Dermis blood vessel endothelial cell (primary cell): ENCODE measurements around the gene HDHD5. TPM values are rescaled to one million over a fixed set of nuclear protein-coding genes. Genes with fewer than 3 reads are reported as not detected.

ENCODE experiments used
- DNase-seq: peaks from one replicate; pipeline ENCODE4 v3.0.0; 2010
- total RNA-seq: library from RNA; depleted of rRNA; stranded (reverse); fragments of >200 nt; gene quantifications from 2 replicates; pipeline ENCODE4 v1.2.3, GENCODE V29; 2014

The HDHD5 gene
- total RNA-seq = 39.2 and 40.2 TPM in 2 replicates

DNA sequence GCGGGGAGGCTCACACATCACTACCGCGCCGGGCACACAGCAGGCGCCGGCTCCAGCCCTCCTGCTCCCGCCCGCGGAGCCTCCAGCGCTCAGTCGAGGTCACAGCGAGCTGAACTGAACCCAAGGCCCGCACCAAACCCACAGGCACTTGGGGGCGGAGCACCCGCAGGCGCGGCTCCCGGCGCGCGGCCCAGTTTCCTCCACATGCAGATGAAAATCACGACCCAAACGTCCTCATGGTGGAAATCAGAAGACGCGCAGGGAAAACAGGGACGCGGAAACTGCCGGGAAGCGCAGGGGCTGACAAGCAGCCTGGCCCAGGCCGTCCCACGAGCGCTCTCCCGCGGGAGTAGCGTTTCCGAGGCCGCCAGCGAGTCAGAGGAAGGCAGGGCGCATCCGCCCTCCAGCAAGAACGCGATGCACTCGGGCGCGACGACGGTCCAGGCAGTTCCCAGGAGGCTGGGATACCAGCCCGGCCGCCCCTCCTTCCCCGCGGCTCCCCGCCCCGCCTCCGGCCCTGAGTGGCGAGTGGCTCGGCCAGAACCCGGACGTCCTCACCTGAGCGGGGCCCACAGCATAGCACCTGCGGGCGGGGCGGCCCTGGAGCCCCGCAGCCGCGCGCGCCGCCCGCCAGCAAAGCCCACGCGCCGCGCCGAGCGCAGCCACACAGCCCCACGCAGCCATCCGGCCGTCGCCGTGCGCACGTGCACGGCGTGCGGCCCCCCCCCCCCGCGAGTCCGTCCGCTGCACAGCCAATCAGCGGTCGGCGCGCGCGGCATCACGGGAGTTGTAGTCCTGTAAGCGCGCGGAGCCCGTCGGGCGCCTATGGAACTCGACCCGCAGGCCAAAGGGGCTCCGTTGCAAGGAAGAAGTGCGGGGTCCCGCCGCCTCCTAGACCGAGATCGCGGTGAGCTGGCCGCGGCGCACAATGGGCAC is at the start of gene HDHD5:
HDHD5 (minus strand) TSS at position 710 of the 936 bp plus-strand sequence; CDS start at position 684, 26 bp downstream.
- peak; percentile 92 for DNase-seq

DNA sequence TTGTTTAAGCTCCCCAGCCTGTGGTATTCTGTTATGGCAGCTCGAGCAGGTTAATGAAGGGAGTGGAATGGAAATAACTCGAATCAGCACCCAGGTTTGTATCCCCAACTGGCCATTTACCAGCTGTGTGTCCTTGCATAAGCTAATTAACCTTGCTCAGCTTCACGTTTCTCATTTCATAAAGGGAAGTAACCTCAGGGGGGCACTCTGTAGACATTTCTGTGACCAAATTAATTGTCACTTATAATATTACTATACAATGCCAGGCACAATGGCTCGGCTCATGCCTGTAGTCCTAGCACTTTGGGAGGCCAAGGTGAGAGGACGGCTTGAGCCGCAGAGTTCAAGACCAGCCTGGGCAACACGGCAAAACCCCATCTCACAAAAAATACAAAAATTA is 46.4 kb upstream of the HDHD5 start:
- peak; percentile 10 for DNase-seq

DNA sequence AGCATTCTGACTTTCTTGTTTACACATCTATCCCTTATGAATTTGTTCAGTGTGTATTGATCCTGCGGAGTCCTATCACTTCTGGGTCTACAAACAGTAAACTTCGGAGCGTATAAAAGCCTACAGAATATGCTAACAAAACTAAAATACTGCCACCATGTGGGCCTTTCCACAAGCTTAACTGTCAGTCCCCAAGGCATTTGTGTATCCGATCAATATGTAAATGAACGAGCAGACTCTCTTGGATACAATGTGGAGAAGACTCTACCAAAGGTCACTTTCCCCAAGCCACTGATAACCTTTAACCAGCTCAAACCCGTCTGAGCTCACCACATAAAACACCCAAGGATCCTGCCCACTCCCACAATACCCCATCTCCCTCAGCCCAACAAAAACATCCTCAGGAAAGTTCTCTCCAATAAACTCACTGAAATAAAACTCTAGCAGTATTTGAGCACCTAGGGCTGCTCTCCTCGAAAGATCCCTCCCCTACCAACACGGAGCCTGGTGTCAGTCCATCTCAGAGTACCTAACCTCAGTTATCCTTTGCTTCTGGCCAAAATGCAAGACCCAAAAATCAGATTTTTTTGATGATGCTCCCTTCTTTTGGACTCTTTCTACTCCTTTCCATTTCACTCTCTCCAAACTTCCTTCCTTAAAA is 42.3 kb upstream of the HDHD5 start:
- DNase-seq = peak; percentile 50

DNA sequence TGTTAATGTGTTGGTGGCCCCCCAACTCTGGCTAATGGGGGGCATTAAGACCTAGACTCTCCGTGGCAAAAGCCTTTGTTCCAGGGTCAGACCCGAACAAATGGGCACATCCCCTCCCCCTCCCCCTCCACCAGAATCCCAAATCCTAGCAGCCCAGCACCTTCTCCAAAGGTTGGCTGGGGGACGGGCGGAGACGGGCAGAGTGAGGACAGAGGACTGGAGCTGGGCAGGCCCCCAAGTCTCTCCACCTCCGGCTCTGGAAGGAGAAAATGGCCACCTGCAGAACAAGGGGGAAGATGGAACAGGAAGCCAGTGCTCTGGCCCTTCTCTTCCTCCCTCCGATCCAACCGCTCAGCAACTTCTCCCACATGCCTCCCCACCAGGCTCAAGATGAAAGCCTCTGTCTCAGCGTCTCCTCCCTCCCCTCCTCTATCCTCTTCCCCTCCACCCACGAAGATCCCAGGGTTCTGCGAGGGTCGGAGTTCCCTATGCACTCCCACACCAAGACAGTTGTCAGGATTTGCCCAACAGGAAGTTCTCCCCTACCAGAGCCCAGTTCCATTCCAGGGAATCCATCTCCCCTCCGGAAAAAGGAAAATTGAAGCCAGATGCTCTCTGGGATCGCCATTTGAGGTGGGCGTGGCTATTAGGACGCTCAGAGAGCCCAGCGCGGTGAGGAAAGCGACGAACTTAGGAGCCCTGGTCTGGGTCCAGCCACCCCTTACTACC is 40.1 kb upstream of the HDHD5 start:
- peak; percentile 58 for DNase-seq

DNA sequence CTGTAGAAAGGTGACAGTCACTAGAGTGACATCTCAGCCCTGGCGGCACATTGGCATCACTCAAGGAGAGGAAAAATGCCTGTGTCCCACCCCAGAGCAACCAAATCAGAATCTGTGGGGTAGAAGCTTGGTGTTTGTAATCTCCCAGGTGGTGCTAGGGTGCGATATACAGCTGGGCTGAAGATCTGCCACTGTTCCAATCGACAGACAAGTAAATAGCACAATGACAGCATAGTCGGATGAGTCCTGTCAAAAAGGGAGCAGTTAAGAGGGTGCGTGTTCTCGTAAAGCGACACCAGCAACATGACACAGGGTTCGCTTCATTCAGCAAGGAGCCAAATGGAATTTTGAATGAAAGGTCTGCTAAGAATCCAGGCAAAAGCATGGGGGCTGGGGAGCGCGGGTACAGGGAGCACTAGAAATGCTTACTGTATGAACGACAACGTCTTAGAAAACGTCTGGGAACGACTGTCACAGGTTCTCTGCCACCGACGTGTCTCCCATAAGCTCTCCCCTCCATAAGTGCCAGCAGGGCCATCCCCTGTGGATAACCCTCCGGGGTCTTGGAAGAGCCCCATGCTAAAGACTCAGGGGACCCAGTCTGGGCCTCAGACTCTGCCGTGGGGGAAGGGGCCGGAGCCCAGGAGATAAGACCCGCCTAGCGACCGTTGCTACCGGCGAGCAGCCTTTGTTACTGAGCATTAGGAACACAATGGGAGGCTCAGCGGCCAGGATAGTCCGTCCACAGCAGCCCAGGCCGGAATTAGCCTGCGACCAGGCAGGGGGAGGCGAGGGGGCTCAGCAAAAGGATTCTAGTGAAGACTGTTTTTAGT is 39.3 kb upstream of the HDHD5 start:
- DNase-seq = peak; percentile 66

DNA sequence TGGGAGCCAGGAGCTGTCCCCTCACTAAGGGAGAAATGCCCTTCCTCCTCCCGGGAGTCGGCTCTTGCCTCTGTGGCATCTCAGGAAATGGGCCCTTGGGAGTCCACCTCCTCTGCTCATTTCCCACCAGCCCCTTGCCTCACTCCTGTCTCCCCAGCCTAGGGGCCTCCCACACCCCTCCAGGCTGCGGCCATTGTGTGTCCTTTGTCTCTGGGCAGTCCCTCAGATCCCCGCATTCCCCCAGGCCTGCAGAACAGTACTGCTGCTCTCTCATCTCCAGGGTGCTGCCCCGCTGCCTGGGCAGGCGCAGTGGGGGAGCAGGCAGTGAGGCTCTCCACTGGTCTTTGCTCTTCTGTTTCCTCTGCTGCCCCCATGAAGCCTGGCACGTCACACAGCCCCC is 35.1 kb upstream of the HDHD5 start:
- no peak for DNase-seq

DNA sequence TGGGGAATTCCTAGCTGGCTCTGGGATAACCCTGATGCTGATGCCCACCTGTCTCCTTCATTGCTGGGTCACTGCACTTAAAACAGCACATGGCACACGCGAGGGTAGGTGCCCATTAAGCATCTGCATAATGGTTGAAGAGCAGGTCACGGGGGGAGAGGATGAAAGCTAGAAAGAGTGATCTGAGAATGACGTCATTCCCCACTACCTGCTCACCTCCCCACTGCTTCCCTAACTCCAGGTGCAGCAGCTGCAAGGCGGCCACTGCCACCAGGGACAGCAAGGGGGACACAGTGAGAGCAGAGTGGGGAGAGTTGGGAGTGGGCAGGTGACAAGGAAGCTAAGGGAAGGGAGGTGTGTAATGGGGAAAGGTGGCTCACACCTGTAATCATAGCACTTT is 33.1 kb upstream of the HDHD5 start:
- no peak for DNase-seq

DNA sequence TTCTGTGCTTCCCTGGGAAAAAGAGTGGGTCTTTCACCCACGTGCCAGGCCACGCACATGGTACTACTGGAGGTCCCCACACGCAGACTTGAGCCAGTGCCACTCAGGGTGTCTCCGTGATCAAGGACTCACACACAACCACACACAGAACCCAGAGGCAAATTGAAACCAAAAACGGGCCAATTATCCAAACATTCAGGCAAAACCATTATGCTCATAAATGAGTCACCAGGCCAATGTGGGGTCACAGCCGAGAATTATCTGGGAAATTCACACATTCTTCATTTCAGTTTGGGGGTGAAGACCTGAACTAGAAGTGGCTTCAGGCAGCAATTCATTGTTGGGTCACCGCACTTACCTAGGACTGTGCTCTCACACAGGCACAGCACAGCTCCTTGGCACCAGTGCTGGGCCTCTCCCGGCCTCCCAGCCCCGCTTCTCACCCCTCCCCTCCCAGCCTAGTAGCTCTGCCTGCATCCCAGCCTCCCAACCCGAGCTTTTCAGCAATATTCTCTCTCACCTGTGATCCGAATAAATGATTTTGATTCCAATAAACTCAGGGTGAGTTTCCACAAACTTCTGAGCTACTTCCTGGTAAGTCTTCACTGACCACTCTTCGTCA is 32.2 kb upstream of the HDHD5 start:
- DNase-seq = peak; percentile 28

DNA sequence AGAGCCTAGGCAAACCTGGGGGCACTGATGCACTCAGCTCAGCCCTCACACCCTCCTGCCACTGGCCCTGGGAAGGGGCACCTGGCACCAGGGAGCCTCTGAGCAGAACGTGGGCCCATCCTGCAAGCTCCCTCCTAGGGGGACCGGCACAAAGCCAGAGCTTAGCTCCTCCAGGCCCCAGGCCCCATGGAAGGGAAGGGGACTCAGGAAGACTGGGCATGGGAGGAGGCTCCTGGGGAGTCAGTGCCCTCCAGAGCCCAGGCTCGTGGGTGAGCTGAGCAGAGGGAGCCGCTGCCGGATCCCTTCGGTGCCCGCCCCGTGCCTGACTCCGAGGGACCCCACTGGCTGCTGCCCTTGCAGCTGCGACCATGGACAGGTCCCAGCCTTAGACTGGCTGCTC is 31.6 kb upstream of the HDHD5 start:
- DNase-seq = no peak

DNA sequence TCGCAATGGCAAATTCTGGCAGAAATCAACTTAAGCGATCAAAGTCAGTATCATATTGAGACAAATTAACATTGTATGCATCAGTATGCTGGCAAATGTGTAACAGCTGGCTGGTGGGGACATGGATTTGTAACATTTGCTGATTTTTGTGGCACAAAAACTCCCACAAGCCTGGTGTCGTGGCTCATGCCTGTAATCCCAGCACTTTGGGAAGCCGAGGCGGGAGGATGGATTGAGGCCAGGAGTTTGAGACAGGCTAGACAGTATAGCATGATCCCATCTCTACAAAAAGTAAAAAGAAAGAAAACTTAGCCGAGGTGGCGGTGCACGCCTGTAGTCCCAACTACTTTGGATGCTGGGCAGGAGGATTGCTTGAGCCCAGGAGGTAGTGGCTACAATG is 17.6 kb upstream of the HDHD5 start:
- no peak for DNase-seq

DNA sequence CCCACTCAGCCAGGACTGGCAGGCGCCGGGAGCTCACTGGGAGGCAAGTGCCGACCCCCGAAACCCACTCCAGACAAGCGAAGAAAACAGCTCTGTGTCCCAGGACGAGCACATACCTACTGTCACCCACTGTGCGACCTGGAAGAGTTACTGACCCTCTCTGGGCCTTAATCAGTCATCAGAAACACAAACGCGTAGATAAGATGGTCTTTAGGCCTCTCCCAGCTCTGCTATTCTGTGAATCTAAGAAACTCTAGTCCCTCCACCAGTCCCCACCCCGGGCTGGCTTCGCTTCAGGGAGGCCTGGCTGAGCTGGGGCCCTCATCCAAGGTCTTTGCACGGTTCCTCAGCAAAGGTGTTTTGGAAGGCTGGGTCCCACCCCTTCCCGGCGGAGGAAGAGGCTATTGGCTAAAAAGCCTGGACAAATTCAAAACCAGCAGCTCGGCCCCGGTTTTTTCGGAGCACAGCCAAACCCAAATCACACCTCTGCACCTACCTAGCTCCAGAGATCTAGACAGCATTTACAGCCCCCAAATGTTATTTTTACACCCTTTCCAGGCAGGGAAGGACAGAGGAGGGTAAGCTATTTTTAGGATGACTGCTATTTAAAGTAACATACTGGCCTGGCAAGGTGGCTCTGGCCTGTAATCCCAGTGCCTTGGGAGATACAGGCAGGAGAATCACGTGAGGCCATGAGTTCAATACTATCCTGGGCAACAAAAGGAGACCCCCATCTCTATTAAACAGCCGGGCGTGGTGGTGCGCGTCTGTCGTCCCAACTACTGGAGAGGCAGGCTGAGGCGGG is 13.2 kb upstream of the HDHD5 start:
- no peak for DNase-seq

DNA sequence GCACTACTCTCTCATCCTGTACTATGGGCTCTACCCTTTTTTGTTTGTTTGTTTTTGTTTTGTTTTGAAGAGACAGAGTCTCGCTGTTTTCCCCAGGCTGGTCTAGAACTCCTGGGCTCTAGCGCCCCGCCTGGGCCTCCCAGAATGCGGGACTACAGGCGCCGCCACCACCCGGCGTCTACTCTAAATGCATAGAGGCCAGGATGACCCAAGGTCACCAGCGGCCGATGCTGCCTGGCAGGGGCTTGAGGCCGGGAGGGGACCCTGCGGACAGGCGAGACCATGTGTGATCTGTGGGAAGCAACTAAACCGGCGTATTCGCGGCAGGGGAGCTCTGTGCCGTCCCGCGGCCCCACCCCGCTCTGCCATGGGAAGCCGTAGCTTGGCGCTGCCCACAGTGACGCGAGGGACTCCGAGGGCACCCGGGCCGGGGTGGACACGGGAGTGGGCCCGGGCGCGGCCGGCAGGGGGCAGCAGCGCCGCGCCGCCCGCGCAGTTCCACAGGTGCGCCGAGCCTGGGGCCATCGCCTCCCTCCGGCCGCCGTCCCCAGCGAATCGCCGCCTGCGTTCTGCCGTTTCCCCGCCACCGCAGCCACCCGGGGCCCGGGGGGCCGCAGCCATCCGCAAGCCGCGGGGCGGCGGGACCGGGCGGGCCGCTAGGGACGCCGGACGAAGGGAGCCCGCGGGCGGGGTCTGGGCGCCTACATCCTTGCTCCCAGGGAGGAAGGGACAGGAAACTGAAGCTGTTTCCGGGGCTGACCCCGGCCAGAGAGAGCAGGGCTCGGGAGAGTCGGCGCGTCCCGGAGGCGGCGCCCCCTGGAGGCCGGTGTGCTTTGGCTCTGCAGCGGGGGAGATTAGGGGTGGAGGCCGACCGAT is 12.3 kb upstream of the HDHD5 start:
- DNase-seq = peak; percentile 90

DNA sequence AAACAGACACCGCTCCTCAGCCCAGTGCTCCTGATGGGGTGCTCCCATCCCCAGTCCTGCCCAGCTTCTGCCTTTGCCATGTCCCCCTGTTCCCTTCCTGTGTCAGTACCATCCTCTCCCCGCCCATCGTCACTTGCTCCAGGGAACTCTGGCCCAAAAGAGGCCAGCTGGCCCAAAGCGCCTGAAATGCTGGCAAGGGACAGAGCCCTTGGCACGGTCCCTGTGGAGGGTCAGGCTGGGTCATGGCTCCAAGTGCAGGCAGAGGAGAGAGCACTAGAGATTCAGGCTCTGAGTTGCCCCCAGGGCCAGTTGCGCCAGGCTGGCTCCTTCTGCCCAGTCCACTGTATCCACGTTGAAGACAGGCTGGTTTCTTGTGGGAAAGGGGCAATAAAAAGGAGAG is 8.4 kb upstream of the HDHD5 start:
- DNase-seq = no peak

DNA sequence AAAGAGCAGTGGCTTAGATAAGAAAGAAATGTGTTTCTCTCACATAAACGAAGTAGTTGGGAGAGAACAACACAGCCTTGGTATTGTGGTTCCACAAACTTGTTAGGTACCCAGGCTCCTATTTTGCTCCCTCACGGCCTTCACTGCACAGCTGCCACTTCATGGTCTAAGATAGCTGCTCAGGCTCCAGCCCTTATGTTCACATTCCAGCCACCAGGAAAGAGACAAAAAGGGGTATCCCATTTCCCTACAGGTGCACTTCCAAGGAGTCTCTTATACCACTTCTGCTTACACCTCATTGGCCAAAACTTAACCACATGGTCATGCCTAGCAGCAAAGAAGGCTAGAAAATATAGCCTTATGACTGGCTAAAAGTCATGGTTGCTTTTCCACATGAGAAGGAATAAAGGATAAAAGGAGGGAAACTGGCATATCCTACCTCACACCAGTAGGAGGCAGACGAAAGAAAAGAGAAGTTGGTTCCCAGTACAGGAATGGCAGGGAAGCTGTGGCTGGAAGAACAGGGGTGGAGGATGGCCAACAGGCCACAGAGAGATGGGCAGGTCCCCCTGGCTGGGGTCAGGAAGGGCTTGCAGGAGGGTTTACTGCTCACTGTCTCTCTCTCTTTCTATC is 5.4 kb upstream of the HDHD5 start:
- DNase-seq = peak; percentile 17

DNA sequence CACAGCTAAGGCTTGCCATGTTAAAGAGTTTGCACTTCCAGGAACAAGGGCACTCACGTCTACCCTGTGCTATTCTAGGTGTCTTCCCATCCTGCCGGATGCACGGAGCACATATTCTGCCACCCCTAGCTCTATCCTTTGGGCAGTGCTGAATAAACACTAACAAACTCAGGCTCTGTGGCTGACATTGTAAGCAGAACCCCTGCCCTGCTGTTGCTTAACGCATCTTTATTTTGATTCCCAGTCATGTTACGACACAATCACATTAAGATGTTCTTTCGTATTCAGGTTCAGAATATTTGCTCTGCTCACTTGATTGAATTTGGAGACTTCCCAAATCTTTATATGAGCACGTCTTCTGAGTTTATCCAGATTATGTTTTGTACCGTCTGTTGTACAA is 3.7 kb upstream of the HDHD5 start:
- DNase-seq = no peak

DNA sequence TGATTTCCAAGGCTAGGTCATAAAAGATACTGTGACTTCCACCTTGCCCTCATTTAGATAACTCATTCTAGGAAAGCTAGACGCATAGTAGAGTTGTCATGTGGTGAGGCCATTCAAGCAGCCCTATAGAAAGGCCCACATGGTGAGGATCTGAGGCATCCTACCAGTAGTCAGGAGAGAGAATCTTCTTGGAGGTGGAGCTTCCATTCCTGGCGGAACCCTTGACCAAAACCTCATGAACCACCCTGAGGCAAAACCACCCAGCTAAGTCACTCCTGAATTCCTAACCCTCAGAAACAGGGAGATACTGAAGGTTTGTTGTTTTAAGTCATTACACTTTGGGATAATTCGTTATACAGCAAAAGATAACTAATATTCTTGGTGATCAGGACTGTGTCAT is 2.9 kb upstream of the HDHD5 start:
- no peak for DNase-seq

DNA sequence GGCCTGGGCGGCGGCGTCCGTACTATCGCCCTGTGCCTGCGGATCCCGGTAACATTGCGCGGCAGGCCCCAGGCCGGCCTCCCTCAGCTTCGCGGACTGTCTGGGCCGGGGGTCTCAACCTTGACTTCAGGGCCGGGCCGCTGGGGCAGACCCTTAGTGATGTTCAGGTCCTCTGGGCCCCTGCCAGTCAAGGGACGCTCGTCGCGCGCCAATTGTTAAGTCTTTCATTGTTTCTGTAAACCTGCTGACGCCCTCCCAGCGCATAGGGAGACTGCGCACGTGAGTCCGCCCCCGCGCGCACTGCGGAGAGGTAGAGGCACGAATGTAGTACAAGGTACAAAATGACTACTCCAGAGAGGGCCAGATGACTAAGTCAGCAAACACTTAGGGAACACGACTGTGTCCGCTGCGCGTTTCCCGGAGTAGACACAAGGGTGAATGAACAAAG is 451 bp upstream of the HDHD5 start:
- peak; percentile 61 for DNase-seq

DNA sequence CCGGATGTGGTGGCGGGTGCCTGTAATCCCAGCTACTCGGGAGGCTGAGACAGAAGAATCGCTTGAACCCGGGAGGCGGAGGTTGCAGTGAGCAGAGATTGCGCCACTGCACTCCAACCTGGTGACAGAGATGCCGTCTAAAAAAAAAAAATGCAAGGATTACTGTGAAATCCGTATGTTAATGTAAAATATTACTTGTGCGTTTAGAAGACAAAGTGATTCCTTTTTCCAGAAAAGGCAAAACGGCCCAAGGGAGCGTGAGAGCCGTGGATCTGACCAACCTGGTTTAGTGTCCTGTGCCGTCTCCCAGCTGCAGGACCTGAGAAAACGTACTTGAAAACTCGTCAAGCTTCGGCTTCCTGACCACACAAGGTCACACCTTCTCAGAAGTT is 905 bp downstream of the HDHD5 start:
- DNase-seq = no peak

DNA sequence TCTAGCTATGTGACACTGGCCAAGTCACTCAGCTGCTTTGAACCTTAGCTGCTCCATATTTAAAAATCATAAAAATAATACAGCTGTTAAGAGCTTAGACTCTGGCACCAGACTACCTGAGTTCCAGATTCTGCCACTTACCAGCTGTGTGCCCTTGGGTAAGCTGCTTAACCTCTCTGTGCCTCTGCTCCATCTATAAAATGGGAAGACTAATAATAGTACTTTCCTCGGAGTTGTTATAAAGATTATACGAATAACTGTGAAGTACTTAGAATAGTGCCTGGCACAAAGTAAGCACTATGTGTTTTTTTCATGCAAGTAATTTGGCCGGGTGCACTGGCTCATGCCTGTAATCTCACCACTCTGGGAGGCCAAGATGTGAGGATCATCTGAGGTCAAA is 1.4 kb downstream of the HDHD5 start:
- DNase-seq = no peak
